BE2C (cell line): ENCODE measurements around the gene PLD2.

Experiments used
- DNase-seq: peaks from one replicate; pipeline ENCODE4 v3.0.0-alpha.2; 2020
- H3K27me3 ChIP-seq: fragments of 250-450 bp; sonication (Bioruptor Pico); 2 replicates; pipeline ENCODE4 v1.5.1; 2020; ENCODE audit warnings: mild to moderate bottlenecking
- H3K36me3 ChIP-seq: fragments of 250-450 bp; sonication (Bioruptor Pico); 2 replicates; pipeline ENCODE4 v1.5.1; 2020; ENCODE audit warnings: mild to moderate bottlenecking
- H3K4me1 ChIP-seq: fragments of 250-450 bp; sonication (Bioruptor Pico); 2 replicates; pipeline ENCODE4 v1.5.1; 2020
- H3K4me3 ChIP-seq: 2 replicates; pipeline ENCODE4 v1.5.1; 2011; ENCODE audit warnings: low read depth, low read length
- H3K9me3 ChIP-seq: fragments of 250-450 bp; sonication (Bioruptor Pico); 2 replicates; pipeline ENCODE4 v1.5.1; 2020
- CTCF ChIP-seq: IDR thresholded peaks from 2 replicates; pipeline ENCODE4 v1.5.1; 2012; ENCODE audit warnings: mild to moderate bottlenecking, low read depth, low read length

The PLD2 gene

GRCh38 chr17:4870855-4871254 is 63.9 kb downstream of the PLD2 start:
- DNase-seq, result no peak

GRCh38 chr17:4872786-4873185 is 65.8 kb downstream of the PLD2 start:
- no peak for DNase-seq

More at GRCh38 chr17:4870855-4871254, 63.9 kb downstream of the PLD2 start:
- H3K4me3 ChIP-seq, result no peak overlapping the region
- H3K27me3 ChIP-seq, result no peaks in the 10 kb centered on the region
- H3K36me3 ChIP-seq, result no peaks in the 10 kb centered on the region
- H3K4me1 ChIP-seq, result no peaks in the 10 kb centered on the region
- H3K9me3 ChIP-seq, result no peaks in the 10 kb centered on the region
- no peak for TF ChIP-seq CTCF

More at GRCh38 chr17:4872786-4873185, 65.8 kb downstream of the PLD2 start:
- Histone ChIP-seq H3K9me3 (no peaks in the 10 kb centered on the region), H3K36me3 (no peaks in the 10 kb centered on the region), H3K27me3 (no peaks in the 10 kb centered on the region), H3K4me3 (no peak overlapping the region), H3K4me1 (no peaks in the 10 kb centered on the region)
- no peak for TF ChIP-seq CTCF
